Measurements from ENCODE around the gene TMC3.

- no peak for TF ChIP-seq POLR2AphosphoS5 (IDR thresholded peaks at IDR 0.05)
- TF ChIP-seq CTCF (IDR thresholded peaks at IDR 0.05 in 8 of 11, conservative IDR thresholded peaks at IDR 0.05 in 3 of 11): no peak
- TF ChIP-seq POLR2A (IDR thresholded peaks at IDR 0.05): no peak
These were observed 43.5 kb downstream of the TMC3 start for GRCh38 chr15:81330366-81331090.

Measured in spleen (tissue), 7 donors.